Caco-2 (cell line): Measurements from ENCODE around the gene NEDD4L. TPM values are rescaled to one million over a fixed set of nuclear protein-coding genes. Genes with fewer than 3 reads are reported as not detected.

ENCODE experiments used
- BruUV-seq: library from RNA; stranded (reverse); fragments of 400-500 nt; replicated peaks from 2 replicates; lab custom pipeline; 2021; lab: Mats Ljungman, UMichigan
- CTCF ChIA-PET: fragments of 300-600 bp; sonication (Branson Sonifier 250); formaldehyde crosslinking; loops from one replicate; lab custom pipeline; 2022; ENCODE audit warnings: antibody characterized with exemption; lab: Charles Lee
- POLR2A ChIA-PET: fragments of 300-600 bp; sonication (Branson Sonifier 250); formaldehyde crosslinking; loops from one replicate; lab custom pipeline; 2022; ENCODE audit warnings: antibody characterized with exemption; lab: Charles Lee
- DNase-seq, 2 experiments: peaks; one replicate each; pipeline versions ENCODE4 v3.0.0 to v3.0.0-alpha.2; 2020 to 2022
- H3K27me3 ChIP-seq: replicated peaks from 2 replicates; pipeline ENCODE4 v1.6.0; 2011; ENCODE audit warnings: low read length; ENCODE audit not compliant: control insufficient read depth, insufficient read depth
- H3K36me3 ChIP-seq: 2 replicates; pipeline ENCODE4 v1.5.1; 2011; ENCODE audit warnings: low read length; ENCODE audit not compliant: control insufficient read depth, insufficient read depth
- H3K4me1 ChIP-seq: fragments of 250-450 bp; sonication (Bioruptor Pico); 2 replicates; pipeline ENCODE4 v1.5.1; 2020; ENCODE audit warnings: mild to moderate bottlenecking
- H3K4me3 ChIP-seq: 2 replicates; pipeline ENCODE4 v1.5.1; 2011; ENCODE audit warnings: low read depth, mild to moderate bottlenecking, control low read depth, low read length
- H3K9me3 ChIP-seq: fragments of 250-450 bp; sonication (Bioruptor Pico); 2 replicates; pipeline ENCODE4 v1.5.1; 2020; ENCODE audit warnings: mild to moderate bottlenecking, moderate library complexity
- H3K27ac Mint-ChIP-seq: one replicate; pipeline ENCODE4 v1.8.0; 2022; ENCODE audit warnings: mixed read lengths; ENCODE audit not compliant: unreplicated experiment
- H3K27me3 Mint-ChIP-seq: one replicate; pipeline ENCODE4 v1.8.0; 2022; ENCODE audit warnings: mixed read lengths; ENCODE audit not compliant: insufficient read depth, unreplicated experiment
- H3K36me3 Mint-ChIP-seq: one replicate; pipeline ENCODE4 v1.8.0; 2022; ENCODE audit warnings: mild to moderate bottlenecking, mixed read lengths; ENCODE audit not compliant: insufficient read depth, unreplicated experiment
- H3K4me1 Mint-ChIP-seq: one replicate; pipeline ENCODE4 v1.8.0; 2022; ENCODE audit warnings: low read depth, mixed read lengths; ENCODE audit not compliant: unreplicated experiment
- H3K4me3 Mint-ChIP-seq: one replicate; pipeline ENCODE4 v1.8.0; 2022; ENCODE audit warnings: mild to moderate bottlenecking, moderate library complexity, mixed read lengths; ENCODE audit not compliant: unreplicated experiment
- H3K9me3 Mint-ChIP-seq: one replicate; pipeline ENCODE4 v1.8.0; 2022; ENCODE audit warnings: mixed read lengths; ENCODE audit not compliant: unreplicated experiment
- intact Hi-C: fragments of 100-400 bp; cut with micrococcal nuclease; formaldehyde crosslinking; loops from one replicate; pipeline ENCODE4 v1.10.0; 2022; ENCODE audit not compliant: unreplicated experiment
- total RNA-seq: library from RNA; stranded (reverse); gene quantifications from 2 replicates; pipeline ENCODE4 v1.2.3, GENCODE V29; 2022
- TF ChIP-seq, protein P1 (sequence below), 2 experiments: fragments of 200-600 bp in 1 of 2; IDR thresholded peaks; 1 replicate in 1 of 2; 2 replicates in 1 of 2; pipeline versions ENCODE4 v1.5.1 to v1.8.0; 2011 to 2022; ENCODE audit warnings: antibody characterized with exemption in 1 of 2, control low read depth in 1 of 2, inconsistent platforms in 1 of 2, low read depth in 1 of 2, low read length in 1 of 2, mild to moderate bottlenecking in 1 of 2, moderate library complexity in 1 of 2; ENCODE audit not compliant: insufficient read depth in 1 of 2, severe bottlenecking in 1 of 2, unreplicated experiment in 1 of 2

NEDD4L gene
- total RNA-seq, 1 experiment from 2014 or later = 85.4 TPM

GRCh38 chr18:58232668-58233067 is 188.6 kb downstream of the NEDD4L start:
- BruUV-seq = no TSS peak
- POLR2A ChIA-PET = no interaction called here
- intact Hi-C loops = loop anchor here (1.0 kb wide), 2 partner anchors 38 to 90 kb away; no protein-coding TSS in a partner anchor
- no peak overlapping the region for H3K4me3 Mint-ChIP-seq
- no peak for DNase-seq
- TF ChIP-seq, protein P1, sequence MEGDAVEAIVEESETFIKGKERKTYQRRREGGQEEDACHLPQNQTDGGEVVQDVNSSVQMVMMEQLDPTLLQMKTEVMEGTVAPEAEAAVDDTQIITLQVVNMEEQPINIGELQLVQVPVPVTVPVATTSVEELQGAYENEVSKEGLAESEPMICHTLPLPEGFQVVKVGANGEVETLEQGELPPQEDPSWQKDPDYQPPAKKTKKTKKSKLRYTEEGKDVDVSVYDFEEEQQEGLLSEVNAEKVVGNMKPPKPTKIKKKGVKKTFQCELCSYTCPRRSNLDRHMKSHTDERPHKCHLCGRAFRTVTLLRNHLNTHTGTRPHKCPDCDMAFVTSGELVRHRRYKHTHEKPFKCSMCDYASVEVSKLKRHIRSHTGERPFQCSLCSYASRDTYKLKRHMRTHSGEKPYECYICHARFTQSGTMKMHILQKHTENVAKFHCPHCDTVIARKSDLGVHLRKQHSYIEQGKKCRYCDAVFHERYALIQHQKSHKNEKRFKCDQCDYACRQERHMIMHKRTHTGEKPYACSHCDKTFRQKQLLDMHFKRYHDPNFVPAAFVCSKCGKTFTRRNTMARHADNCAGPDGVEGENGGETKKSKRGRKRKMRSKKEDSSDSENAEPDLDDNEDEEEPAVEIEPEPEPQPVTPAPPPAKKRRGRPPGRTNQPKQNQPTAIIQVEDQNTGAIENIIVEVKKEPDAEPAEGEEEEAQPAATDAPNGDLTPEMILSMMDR (IDR thresholded peaks at IDR 0.05; ENCODE audit: insufficient read depth in 1 of 2, low read depth in 1 of 2, low read length in 1 of 2, severe bottlenecking in 1 of 2, unreplicated experiment in 1 of 2) = no peak
- H3K27me3 Mint-ChIP-seq = no peaks in the 10 kb centered on the region
- peaks cover 6% of the 10 kb centered on the region for H3K4me1 Mint-ChIP-seq
- no peaks in the 10 kb centered on the region for H3K9me3 Mint-ChIP-seq
- Histone ChIP-seq H3K27me3 (no peaks in the 10 kb centered on the region), H3K9me3 (no peaks in the 10 kb centered on the region), H3K4me1 (peaks cover 45% of the 10 kb centered on the region), H3K4me3 (no peak overlapping the region), H3K36me3 (no peaks in the 10 kb centered on the region)
- peak overlapping the region; percentile 78 for H3K27ac Mint-ChIP-seq
- CTCF ChIA-PET = interaction anchor here (0.6 kb wide), 1 partner anchor 178 kb away, joined by 3 read pairs; no protein-coding TSS in a partner anchor
- H3K36me3 Mint-ChIP-seq = peaks cover 17% of the 10 kb centered on the region

- POLR2A ChIA-PET = no interaction called here
- no peak overlapping the region for H3K4me3 ChIP-seq
- Mint-ChIP-seq H3K27ac (peak overlapping the region; percentile 67), H3K4me3 (no peak overlapping the region), H3K4me1 (peaks cover 6% of the 10 kb centered on the region), H3K27me3 (no peaks in the 10 kb centered on the region), H3K36me3 (peaks cover 11% of the 10 kb centered on the region), H3K9me3 (no peaks in the 10 kb centered on the region)
- intact Hi-C loops = no loop called here
- H3K27me3 ChIP-seq = no peaks in the 10 kb centered on the region
- CTCF ChIA-PET = interaction anchor here (0.5 to 0.7 kb wide), 2 partner anchors 40 to 530 kb away, joined by 3 read pairs; no protein-coding TSS in a partner anchor
- peaks cover 48% of the 10 kb centered on the region for H3K4me1 ChIP-seq
- TF ChIP-seq, protein P1 (IDR thresholded peaks at IDR 0.05; ENCODE audit: insufficient read depth in 1 of 2, low read depth in 1 of 2, low read length in 1 of 2, severe bottlenecking in 1 of 2, unreplicated experiment in 1 of 2) = no peak
- no peaks in the 10 kb centered on the region for H3K36me3 ChIP-seq
- no peaks in the 10 kb centered on the region for H3K9me3 ChIP-seq
- no TSS peak for BruUV-seq
- DNase-seq = no peak
Measured at GRCh38 chr18:58234359-58234741, 190.3 kb downstream of the NEDD4L start.

- ChIA-PET CTCF (interaction anchor here (0.5 to 0.7 kb wide), 2 partner anchors 41 to 529 kb away, joined by 3 read pairs; no protein-coding TSS in a partner anchor), POLR2A (no interaction called here)
- no TSS peak for BruUV-seq
- no peaks in the 10 kb centered on the region for H3K27me3 ChIP-seq
- peak; percentile 43 to 71 for DNase-seq
- no peaks in the 10 kb centered on the region for H3K36me3 ChIP-seq
- H3K4me1 Mint-ChIP-seq = peaks cover 6% of the 10 kb centered on the region
- H3K27me3 Mint-ChIP-seq = no peaks in the 10 kb centered on the region
- no peaks in the 10 kb centered on the region for H3K9me3 ChIP-seq
- H3K9me3 Mint-ChIP-seq = no peaks in the 10 kb centered on the region
- no peak overlapping the region for H3K4me3 ChIP-seq
- peaks cover 53% of the 10 kb centered on the region for H3K4me1 ChIP-seq
- H3K4me3 Mint-ChIP-seq = peak overlapping the region; percentile 35
- intact Hi-C loops = loop anchor here (1.0 kb wide), 1 partner anchor 50 kb away; no protein-coding TSS in a partner anchor
- TF ChIP-seq, protein P1 (IDR thresholded peaks at IDR 0.05; ENCODE audit: insufficient read depth in 1 of 2, low read depth in 1 of 2, low read length in 1 of 2, severe bottlenecking in 1 of 2, unreplicated experiment in 1 of 2) = no peak
- peaks cover 11% of the 10 kb centered on the region for H3K36me3 Mint-ChIP-seq
- H3K27ac Mint-ChIP-seq = peak overlapping the region; percentile 67
Measured at GRCh38 chr18:58235001-58235436, 191.0 kb downstream of the NEDD4L start.
